Activated CD4-positive, alpha-beta T cell treated with anti-CD3 and anti-CD28 coated beads, Interleukin-2, amount 50 U/mL, for 24 hours (primary cell): Measurements from ENCODE around the gene FICD.

ENCODE experiments used
- DNase-seq, 2 donors: peaks; one replicate each; pipeline ENCODE4 v3.0.0-alpha.2; 2020; ENCODE audit warnings: low read depth in 1 of 2, low spot score in 1 of 2

Gene FICD

DNA sequence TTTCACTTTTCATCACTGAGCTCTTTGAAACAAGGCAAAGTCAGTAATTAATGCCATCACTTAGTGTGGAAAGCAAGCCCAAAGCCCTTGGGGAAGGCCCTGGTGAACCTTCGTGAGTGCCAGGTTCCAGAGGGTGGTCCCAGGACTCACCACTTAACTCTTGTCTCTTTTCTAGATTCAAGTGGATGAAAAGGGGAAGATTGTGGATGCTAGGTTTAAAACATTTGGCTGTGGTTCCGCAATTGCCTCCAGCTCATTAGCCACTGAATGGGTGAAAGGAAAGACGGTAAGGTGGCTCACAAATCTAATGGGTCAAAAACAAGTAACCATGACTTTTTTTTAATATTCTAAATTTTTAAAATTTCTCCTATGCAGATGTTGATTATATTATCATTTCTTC lies 50.1 kb downstream of the FICD start:
- no peak for DNase-seq

DNA sequence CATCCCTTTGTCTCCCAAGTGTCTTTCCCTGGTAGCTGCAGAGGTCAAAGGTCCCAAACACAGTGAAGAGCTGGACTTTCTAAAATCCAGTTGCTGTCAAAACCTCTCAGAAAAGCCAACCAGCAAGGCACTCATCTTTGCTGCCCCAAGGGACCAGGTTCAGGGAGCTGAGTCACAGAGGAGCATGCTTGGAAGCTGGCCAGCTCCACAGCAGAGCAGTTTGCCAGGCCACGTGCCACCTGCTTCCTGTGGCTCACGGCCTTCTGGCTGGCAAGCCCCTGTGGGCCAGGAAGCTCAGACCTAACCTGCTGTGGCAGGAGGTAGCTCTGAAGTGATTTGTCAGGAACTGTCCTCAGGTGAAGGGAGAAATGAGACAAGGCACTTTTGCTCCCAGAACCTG lies 50.9 kb downstream of the FICD start:
- peak in 1 of 2 donors; percentile 52 for DNase-seq

DNA sequence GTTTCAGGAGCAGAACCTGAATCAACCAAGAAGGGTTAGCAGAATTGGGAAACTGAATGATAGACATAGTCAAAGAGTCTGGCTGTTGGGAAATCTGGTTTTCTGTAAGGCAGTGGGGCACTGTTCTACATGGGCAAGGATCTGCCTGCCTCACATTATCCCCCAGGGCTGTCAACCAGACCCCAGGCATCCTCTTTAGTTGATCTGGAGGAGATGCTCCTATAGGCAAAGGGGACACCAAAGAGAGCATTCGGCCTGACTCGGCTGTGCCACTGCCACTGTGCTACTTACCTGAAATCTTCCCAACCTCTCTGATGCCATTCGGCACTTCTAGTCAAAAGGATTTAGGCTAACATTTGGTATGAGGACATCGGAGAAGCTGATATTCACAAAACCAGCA lies 51.4 kb downstream of the FICD start:
- DNase-seq: no peak

DNA sequence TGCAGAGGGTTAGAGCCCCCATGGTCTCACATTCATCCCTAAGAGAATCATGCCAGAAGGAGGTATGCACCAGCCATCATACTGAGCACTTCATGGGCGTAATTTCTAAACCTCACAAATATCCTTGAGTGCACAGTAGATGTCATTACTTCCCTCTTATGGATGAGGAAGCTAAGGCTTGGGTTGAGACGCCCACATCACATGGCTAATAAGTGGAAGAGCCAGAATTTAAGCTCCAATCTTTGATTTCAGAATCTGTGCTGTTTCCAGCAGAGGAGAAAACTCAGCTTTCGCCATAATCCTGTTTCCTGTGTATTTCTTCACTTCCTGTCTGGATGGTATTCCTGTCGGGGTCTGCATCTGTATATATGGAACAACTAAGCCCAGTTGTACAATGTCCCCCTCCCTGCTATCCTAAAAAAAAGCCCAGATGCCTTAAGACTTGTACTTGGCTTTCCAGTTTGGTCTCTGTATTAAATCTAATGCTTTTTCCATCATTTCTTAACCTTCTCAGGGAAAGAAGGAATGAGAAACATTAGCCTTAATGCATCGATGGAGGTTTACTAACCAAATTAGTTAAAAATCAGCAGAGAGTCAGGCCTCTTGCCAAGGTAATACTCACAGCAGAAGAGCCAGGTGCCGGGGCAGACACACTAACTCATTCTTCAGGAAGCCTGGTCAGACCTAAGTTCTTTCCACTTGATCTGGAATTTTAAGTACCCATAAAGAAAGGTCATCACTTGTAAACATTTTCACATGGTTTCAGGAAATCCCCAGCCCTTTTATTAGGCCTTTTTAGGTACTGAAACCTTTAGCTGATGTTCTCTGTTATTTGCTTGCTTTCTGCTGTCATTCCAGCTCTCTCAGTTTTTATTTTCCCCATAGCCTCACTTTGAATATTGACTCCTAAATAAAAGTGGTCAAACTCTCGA lies 52.6 kb downstream of the FICD start:
- no peak for DNase-seq

GRCh38 chr12:108568338-108569154 lies 53.5 kb downstream of the FICD start:
- peak in 1 of 2 donors; percentile 72 for DNase-seq
